HEK293T (cell line): ENCODE results near the gene DNAH17.

Source experiments
- ARNT ChIP-seq: fragments of 450-650 bp; IDR thresholded peaks from 2 replicates; pipeline ENCODE4 v1.6.1; 2017; ENCODE audit warnings: mild to moderate bottlenecking
- BHLHE40 ChIP-seq: fragments of 450-650 bp; IDR thresholded peaks from 2 replicates; pipeline ENCODE4 v1.6.1; 2016; ENCODE audit warnings: mild to moderate bottlenecking, moderate library complexity, borderline replicate concordance
- FOXA1 ChIP-seq: fragments of 450-650 bp; IDR thresholded peaks from 2 replicates; pipeline ENCODE4 v1.6.1; 2016; ENCODE audit warnings: mild to moderate bottlenecking
- FOXM1 ChIP-seq: fragments of 450-650 bp; IDR thresholded peaks from 2 replicates; pipeline ENCODE4 v1.6.1; 2017; ENCODE audit warnings: mild to moderate bottlenecking, borderline replicate concordance
- HDGF ChIP-seq: fragments of 450-650 bp; IDR thresholded peaks from 2 replicates; pipeline ENCODE4 v1.6.1; 2017; ENCODE audit warnings: antibody characterized with exemption, borderline replicate concordance
- LEF1 ChIP-seq: fragments of 450-650 bp; IDR thresholded peaks from 2 replicates; pipeline ENCODE4 v1.6.1; 2017; ENCODE audit warnings: mild to moderate bottlenecking, borderline replicate concordance
- NFRKB ChIP-seq: fragments of 450-650 bp; IDR thresholded peaks from 2 replicates; pipeline ENCODE4 v1.6.1; 2016; ENCODE audit warnings: mild to moderate bottlenecking, moderate library complexity
- SUZ12 ChIP-seq: fragments of 450-650 bp; IDR thresholded peaks from 2 replicates; pipeline ENCODE4 v1.6.1; 2016; ENCODE audit warnings: mild to moderate bottlenecking
- ZNF384 ChIP-seq: fragments of 450-650 bp; IDR thresholded peaks from 2 replicates; pipeline ENCODE4 v1.6.1; 2016

GRCh38 chr17:78451753-78452152, 125.4 kb downstream of the DNAH17 start:
- no peak for TF ChIP-seq HDGF
- no peak for TF ChIP-seq FOXA1
- TF ChIP-seq SUZ12: no peak
- no peak for TF ChIP-seq NFRKB
- TF ChIP-seq BHLHE40: no peak
- no peak for TF ChIP-seq ARNT
- no peak for TF ChIP-seq FOXM1
- TF ChIP-seq ZNF384: no peak
- TF ChIP-seq LEF1: no peak
